GM18511 (cell line): ENCODE results near the gene AFF2.

Experiments used
- ATAC-seq: cut with Tn5 transposase; IDR thresholded peaks from one replicate; pipeline ENCODE4 v1.9.1; 2021; ENCODE audit warnings: mild to moderate bottlenecking, moderate library complexity; ENCODE audit not compliant: unreplicated experiment

AFF2 gene

DNA sequence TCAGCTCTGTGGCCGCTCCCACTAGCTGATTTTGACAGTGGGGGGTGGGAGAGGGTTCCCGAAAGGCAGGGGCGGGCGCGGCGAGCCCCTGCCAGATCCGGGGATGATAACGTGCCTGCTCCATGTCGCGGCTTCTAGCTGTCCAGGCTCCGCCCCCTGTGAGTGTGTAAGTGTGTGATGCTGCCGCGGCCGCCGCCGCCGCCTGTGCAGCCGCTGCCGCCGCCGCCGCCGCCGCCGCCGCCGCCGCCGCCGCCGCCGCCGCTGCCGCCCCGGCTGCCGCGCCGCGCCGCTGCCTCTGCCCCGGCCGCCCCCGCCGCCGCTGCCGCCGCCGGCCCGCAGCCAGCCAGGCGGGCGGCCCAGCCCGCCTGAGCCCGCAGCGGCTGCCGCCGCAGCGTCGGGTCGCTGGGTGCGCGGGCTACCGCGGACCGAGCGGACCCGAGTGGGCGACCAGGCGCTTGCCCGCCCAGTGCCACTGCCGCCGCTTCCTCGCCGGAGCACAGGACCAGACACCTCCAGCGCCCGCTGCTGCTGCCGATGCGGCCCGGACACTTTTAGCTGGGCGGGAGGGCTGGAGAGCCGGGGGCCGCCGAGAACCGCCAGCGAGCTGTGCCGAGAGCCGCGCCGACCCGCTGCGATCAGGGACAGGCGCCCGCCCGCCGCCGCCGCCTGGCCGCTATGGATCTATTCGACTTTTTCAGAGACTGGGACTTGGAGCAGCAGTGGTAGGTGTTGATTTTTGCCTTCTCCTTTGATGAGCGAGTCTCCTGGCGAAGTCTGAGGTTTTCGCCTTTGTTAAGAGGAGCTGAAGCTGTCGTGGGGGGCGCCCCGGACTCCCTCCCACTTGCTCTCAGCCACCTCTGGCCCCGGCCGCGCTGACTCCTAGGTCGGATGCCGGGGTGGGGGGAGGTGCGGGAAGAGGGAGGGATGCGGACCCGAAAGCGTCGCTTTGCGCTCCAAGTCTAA, at the start of gene AFF2:
Gene AFF2 (plus strand): TSS at position 195 of the 963 bp plus-strand sequence. CDS start 481 bp downstream, at position 676.
- ATAC-seq = peak; percentile 61

DNA sequence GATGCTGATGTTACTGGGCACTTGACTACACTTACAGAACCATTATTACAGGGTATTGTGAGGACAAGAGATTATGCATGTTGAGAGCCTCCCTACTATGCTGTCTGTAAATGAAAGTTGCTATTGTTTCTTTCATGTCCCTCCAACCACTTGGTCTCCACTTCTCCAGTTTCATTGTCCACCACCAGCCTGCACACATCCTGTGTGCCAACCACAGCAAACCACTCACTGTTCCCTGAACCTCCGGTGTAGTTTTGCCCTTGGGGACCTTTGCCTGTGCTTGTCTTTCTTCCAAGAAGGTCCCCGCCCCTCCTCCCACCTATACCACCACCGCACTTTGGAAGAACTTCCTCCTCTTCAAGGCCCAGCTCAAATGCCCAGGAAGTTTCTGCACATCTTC, 43.1 kb upstream of the AFF2 start:
- no peak for ATAC-seq

DNA sequence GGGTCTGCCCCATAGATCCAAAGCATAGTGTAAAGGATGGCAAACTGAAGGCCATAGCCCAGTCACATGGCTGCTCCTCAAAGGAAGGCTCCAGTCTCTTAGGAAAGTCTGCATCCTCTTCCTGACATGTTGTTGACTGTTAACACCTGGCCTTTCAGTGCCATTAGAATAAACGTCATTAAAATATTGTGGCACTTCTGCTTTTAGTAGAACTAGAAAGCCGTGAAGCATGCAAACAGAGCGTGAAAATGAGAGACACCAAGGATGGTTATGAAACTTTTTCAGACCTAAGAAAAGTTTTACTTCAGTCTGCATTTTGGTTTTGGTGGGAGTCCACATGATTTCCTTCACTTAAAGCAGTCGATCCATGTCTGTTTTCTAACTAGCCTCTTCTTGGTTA, 41.1 kb upstream of the AFF2 start:
- peak; percentile 93 for ATAC-seq

DNA sequence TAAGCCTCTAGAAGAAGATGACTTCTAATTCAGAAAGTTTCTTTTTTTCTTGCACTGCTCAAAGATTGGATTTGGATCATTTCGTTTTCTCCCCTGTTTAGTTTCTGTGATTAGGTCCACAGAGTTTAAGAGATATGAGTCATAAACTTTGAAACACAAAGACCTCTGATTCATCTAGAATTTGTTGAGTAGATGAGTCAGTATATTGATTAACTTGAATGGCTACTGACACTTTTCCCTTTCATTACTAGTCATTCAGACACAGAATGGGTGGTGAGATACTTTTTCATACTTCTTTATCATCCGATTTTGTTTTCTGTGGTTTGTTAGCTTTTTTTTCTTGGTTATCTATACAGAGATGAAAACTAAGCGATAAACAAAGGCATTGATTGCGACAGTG, 34.1 kb upstream of the AFF2 start:
- peak; percentile 95 for ATAC-seq

DNA sequence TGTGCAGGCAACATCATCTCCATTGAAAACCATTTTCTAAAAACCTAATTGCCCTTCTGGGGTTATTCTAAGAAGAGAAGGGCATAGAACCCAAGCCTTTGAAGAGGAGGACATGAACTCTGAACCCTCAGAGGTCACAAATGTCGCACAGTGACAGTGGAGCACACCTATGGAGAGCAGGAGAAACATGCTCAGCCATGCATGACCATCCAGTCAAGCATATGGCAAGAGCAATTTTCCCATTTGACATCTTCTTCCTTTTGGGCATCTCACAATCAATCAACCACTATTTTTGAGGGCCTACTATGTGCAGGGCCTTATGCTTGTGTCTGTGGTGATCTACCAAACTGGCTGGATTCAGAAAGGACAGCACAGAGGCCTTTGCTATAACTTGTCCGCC, 30.1 kb upstream of the AFF2 start:
- ATAC-seq = no peak

DNA sequence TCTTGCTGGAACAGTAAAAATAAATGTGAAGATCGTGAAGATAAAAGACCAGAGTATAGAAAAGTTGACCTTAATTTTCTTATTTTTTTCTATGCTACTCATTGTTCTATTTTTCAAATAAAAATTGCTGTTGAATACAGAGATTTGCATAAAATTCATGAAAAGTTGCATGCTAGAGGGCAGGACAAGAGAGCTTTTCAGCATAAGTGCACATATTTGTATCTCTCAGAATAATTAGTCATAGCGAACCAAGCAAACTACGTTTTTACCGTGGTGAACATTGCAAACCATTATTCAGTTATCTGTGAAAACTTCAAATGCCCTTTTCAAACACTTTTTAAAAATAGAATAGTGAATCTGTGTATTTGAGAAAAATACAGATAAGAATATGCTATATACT, 26.4 kb upstream of the AFF2 start:
- no peak for ATAC-seq

DNA sequence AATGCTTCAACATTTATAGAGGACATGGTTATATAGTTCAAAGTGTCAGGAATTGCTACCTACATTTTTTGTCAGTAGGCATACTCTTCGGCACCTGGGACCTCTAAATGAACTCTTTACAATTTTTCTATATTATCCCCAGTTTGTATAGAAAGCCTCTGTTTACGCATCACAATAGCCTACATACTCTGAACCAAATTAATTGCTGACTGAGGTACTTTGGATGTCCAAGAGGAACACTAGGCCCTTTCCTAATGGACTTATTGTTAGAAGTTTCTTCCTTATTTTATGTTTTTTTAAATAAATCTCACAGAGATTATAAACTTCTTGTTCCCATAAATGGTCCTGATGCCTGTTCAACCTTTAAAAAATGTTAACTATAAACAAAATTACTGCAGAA, 8.4 kb upstream of the AFF2 start:
- ATAC-seq = no peak

DNA sequence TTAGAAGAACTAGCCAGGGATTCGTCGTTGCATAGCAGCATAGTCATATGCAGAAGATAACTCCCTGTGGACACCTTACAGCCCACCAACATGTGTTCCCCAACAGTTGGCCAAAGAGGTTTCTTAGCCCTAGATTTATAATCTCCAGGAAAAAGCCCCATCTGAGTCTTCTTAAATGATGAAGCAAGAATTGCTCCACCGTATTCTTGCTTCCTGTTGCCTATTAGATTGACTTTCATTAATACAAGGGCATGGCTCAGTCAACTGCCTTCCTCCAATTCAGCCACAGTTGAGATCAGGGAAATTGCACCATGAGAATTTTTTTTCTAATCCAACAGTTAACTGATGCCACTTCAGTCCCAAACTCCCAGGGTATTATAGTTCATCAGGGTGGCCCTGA, 5.2 kb upstream of the AFF2 start:
- no peak for ATAC-seq

DNA sequence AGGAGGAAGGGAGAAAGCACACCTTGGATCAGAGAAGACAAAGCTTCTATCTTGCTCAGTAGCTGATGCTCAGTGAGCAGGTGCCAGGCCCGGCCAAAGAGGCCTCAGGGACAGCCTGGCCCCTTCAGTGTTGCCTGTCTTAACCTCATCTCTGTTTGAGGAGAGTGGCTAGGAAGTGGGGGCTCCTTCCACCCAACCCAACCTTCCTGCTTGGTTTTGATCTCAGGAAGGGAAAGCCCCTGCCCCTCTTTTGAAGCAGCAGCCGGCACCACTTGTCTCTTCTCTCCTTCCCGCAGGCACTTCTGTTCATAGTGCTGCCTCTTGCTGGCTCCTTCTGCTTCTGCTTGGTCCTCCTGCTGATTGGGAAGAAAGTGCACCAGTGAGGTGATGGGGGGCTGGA, 2.4 kb upstream of the AFF2 start:
- no peak for ATAC-seq

DNA sequence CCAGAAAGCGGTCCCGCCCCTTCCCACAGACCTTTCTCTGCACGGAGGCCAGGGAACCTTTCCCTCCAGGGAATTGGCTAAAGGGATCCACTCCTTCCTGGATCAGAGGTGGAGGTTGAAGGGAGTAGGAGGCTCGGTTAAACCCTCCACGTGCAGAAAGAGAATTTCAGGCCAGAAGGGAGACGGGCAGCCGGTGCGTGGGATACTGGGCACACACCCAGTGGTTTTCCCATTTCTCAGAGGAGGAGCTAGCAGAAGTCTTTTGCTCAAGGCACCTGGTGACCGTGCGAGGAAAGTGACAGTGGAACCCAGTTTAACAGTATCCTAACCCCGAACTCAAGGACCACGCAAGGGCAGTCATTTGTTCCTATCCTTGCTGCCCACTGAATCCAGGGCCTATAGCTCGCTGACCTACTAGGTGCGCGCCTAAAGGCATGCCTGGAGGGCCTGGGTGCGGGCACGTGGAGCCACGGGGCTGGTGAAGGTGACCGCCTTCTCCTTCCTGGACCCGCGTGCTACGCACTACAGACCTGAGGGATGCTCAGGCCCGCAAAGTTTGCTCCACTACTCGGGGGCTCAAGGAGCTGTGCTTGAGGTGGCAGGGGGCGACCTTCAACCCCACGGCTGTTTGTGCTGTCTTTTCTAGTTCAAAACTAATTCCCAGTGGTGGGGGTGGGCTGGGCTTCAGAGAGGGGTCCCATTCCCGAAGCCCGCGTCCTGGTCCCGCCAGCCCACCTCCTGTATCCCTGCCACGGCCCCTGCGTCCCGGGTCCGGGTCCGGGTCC, 587 bp upstream of the AFF2 start:
- no peak for ATAC-seq

DNA sequence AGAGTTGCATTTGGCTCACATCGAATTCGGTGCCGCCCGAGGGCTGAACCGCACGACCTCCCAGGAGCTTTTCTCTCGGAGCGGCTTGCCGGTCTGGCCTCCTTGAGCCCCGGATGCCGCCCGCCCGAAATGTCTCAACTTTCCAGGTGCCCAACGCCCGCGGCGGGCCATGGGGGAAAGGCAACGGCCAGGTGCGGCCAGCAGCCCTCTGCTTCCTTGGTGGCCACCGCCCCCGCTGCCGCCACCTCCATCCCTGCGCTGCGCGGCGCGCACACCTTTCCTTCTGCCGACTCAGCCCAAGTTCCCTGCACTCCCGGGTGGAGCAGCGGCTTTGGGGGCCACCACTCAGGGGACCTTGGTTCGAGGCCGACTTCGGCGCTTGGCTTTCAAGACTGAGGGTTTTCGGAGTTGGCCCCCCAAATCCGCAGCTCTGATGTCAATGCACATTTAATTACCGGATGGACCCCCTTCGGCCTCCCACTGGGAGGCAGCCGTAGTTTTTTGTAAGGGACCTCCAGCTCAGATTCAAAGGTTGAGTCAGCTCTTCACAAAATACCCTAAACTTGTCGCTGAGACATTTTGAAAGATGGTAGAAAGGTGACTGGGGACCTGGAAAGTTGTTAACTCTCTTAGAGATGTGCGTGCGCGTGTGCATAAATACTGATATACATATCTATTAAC, 1.1 kb downstream of the AFF2 start:
- ATAC-seq = peak; percentile 30

DNA sequence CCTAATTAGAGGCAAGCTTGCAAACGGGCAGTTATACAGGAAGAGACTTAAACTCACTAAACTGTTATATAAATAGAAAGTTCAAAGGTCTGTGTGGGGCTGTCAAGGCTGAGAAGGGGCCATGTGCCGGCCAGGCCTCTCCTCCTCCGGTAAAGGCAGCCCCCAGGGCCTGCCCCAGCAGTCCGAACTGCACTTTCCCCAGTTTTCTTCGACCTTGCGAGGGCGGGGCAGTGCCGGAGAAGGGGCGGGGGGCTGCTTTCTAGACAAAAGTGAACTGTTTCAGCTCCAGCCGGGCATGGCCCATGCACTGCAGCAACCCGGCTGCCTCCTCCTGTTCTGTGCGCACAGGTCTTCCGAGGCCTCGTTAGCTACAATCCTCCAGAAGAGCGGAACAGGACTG, 4.1 kb downstream of the AFF2 start:
- no peak for ATAC-seq

DNA sequence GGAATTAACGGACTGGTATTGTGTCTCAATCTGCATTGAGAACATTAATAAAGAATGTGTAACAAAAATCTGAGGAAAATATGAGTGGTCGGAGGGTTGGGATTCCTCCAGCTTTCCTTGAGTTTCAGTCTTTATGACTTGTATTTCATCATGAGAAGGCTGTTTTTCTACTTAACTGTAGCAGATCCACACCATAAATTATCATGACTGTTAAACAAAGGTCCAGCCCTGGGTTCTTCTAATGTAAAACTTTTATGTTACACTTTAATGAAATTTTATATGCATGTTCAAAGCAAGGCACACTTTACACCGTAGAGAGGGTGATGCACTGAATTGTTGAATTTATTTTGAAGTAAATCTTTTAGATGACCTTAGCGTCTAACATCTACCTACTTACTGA, 7.0 kb downstream of the AFF2 start:
- no peak for ATAC-seq

DNA sequence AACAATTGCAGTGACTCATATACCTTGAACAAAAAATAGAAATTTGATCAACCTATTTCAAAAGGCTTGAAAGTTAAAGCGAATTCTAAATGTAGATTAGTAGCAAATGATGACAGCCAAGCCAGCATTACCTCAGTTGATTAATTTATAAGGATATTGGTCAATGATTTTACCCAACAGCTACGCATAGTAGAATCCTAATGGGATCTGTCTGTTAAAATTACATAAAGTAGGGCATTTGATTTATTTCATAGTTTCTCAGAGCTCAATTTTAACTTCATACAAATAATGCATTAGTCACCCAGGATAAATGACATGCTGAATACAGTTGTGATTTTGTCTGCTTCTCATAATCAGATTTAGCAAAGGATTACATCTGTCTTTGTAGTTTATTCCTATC, 12.0 kb downstream of the AFF2 start:
- no peak for ATAC-seq

DNA sequence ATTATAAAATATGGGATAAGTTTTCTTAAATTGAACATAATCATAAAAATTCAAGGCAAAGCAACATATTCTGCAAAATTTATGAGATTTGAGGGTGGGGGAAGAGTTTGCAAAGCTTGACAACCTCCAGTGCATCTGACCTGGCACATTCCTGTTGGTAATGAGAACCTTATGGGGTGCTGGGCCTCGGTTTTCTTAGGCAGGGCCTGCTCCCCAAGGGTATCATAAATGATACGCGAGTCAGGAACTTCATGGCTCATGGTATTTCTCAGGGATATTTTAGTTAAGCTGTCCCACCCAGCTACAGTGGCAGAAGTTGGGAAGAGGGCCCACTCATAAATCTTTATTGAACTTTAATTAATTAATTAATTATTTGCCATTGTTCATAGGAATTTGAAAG, 13.2 kb downstream of the AFF2 start:
- ATAC-seq = no peak

DNA sequence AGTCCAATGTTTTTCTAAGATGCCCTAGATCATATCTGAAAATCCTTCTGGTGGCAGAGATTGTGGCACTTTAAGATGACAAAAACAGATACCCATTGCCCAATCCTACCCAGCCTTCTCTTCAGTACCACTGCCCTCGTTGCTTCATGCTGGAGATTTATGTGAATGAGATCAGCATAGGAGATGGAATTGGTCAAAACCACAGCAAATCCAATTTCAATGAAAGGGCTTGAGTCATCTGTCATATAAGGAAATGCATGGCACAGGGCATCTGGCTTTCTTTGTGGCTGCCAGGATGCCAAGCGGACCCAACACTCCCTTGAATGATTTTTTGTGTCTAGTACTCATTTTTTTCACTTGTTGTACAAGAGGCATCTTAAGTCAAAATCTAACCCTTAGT, 16.8 kb downstream of the AFF2 start:
- ATAC-seq = no peak

DNA sequence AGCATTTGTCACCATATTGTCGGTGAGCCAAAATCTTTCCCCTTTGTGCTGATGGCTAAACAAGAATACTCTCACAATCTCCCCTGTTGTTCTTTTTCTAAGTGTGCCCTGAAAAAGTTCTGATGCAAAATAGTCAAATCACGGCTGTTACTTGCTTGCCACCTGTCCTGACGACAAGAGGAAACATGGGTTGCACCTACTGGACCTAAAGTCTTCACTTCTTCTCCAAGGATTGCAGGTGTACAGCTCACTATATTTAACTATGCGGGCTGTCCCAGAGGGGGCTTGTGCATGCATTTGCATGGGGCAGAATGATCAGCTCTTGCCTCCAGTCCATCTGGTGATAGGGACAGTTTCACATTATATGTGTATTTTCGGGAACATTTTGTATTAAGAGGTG, 21.6 kb downstream of the AFF2 start:
- ATAC-seq = no peak

DNA sequence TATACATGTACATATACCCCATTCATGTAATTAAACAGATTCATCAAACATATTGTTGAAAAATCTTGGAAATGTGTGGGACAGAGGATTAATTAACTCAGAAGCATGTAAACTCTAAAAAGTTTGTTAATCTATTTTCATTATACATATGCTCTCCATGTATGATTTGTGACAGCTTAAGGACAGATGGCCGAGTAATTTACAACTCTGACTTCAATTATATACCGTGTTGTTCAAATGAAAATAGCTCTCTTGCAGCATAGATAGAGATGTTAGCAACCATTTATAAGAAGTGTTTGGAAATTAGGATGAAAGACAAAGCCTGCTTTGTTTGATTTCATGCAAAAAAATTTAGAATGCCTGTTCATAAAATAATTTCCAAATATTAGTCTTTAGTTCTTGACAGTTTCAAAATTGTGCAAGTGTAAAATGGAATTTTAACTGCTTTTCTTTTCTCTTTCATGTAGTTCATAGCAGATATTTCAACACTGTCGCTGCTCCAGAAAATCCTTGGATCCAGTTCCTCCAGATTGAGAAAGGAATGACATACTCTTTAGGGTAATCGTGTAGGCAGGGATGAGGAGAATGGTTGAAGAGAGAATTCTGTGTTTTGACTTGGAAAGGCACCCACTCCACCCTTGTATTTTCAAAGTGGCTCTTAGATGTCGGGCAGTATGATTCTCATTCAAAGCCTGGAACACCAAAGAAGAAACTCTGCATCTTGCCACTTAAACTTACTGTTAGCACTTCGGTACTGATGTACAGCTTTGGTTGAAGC, 23.1 kb downstream of the AFF2 start:
- ATAC-seq = no peak

DNA sequence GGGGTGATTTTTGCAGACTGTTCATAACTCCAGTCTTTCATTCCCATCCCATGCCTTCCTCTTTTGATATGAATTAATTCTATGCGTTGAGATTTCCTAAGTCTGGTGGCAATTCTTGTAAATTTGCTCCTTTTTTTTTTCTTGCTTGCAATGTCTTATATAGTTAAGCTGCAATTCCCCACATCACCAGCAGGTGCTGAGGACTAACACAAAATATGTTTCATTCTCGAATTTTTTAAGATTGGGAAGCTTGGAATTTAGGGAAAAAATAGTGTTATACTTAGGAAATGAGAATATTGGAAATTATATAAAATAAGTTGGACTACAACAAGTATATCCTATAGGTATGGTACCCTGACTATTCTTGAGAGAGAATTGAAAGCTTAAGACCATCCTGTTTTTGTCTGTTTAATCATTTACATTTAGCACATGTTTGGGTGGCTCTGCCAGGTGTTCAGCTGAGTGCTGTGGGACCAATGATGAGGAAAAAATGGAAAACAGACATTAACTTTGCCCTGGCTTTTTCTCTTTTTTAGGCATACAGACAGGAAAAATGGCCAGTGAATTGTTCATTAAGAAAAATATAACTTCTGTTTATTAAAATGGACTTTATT, 30.2 kb downstream of the AFF2 start:
- ATAC-seq = no peak

DNA sequence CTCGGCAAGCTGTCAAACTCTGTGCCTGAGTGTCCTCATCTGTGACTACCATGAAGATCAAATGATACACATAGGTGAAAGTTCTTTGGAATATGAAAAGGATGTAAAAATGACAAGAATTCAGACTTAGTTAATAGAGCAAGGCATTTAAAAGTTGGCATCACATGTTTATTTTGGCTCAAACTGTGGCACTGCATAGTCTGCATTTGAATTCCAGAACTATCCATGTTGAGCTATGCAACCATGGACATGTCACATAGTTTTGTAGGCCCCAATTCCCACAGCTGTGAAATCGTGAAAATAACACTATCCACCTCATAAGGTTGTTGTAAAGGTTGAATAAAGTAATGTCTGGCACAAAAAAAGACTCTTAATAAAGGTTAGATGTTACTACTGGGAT, 33.9 kb downstream of the AFF2 start:
- no peak for ATAC-seq
